Measurements from ENCODE around the gene PLS3. TPM values are rescaled to one million over a fixed set of nuclear protein-coding genes. Genes with fewer than 3 reads are reported as not detected.

The PLS3 gene
- total RNA-seq, 4 donors from 2014 or later = 4.5 to 160 (median 21.9) TPM

DNA sequence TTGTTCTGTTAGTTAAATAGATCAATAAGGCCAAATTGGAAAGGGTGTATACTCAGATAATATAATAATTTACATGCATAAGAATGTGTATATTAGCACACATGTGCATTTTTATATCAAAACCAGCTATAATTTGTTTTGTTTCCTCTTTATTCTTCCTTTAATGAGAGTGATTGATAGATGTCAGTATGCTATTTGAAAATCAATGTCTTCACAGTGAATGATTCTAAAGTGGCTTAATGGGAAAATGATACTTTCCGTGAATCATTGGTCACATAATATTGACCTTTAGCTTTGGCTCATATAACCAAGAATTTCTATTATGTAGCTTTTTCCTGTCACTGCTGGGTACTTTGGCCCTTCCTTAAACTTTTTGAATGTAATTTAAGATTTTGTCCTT is 48.6 kb downstream of the PLS3 start:
- in situ Hi-C loops (cut with MboI; ENCODE audit: low pct_ligation_motif_present in 1 of 4, low pct_unique_long_range_greater_than_20kb in 1 of 4, low sequenced_read_pairs in 3 of 4) (no loop called here), intact Hi-C loops (cut with DNase I; ENCODE audit: low total_unique reads) (no loop called here)
- H3K27ac ChIP-seq = no peak overlapping the region
- H3K27me3 ChIP-seq = no peaks in the 10 kb centered on the region
- WGBS, 2 donors (ENCODE audit: low coverage in 1 of 2) = 79 to 100% methylated on average over 1 of the region's 1 CpG
- no peaks in the 10 kb centered on the region for H3K9me3 ChIP-seq
- TF ChIP-seq POLR2A (IDR thresholded peaks at IDR 0.05) = no peak
- TF ChIP-seq CTCF (IDR thresholded peaks at IDR 0.05) = no peak
- no peak for TF ChIP-seq EP300 (IDR thresholded peaks at IDR 0.05; ENCODE audit: low read depth)
- no peak for TF ChIP-seq POLR2AphosphoS5 (IDR thresholded peaks at IDR 0.05)
- H3K36me3 ChIP-seq = no peaks in the 10 kb centered on the region
- DNase-seq = no peak
- H3K4me3 ChIP-seq = no peak overlapping the region
- no peaks in the 10 kb centered on the region for H3K4me1 ChIP-seq

- Histone ChIP-seq H3K4me1 (peaks cover 0 to 2% (median 0%) of the 10 kb centered on the region in 4 donors), H3K27ac (peak overlapping the region; percentile 57 to 77 (median 68)), H3K4me3 (no peak overlapping the region), H3K9me3 (no peaks in the 10 kb centered on the region), H3K27me3 (no peaks in the 10 kb centered on the region), H3K36me3 (no peaks in the 10 kb centered on the region)
- WGBS, 2 donors (ENCODE audit: low coverage in 1 of 2) = 60 to 80% methylated on average over 1 to 5 of the region's 5 CpGs
- in situ Hi-C loops (cut with MboI; ENCODE audit: low pct_ligation_motif_present in 1 of 4, low pct_unique_long_range_greater_than_20kb in 1 of 4, low sequenced_read_pairs in 3 of 4) (no loop called here), intact Hi-C loops (cut with DNase I; ENCODE audit: low total_unique reads) (no loop called here)
- no peak for DNase-seq
- TF ChIP-seq CTCF (IDR thresholded peaks at IDR 0.05) (no peak), POLR2AphosphoS5 (IDR thresholded peaks at IDR 0.05) (no peak), POLR2A (IDR thresholded peaks at IDR 0.05) (no peak), EP300 (IDR thresholded peaks at IDR 0.05; ENCODE audit: low read depth) (no peak)
Measured at GRCh38 chrX:115616943-115617563, 56.1 kb downstream of the PLS3 start.

DNA sequence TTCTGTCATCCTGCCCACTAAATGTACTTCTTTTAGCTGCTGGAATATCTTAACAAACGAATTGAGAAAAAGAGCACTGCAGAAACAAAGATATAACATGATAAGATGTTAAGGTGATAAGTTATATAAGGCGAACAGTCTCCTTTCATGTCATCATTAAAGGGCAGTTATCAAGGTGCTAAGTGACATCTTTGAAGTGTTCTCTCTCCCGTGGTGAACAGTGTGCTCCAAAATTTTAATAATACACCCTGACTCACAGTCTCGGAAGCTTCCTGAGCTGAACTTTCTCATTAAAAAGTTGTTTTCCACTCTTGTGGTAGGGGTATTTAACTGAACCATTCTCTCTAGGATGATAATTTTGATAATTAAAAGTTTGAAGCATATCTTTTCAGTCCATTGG is 61.6 kb downstream of the PLS3 start:
- no peak for DNase-seq
- Histone ChIP-seq H3K36me3 (no peaks in the 10 kb centered on the region), H3K9me3 (no peaks in the 10 kb centered on the region), H3K4me1 (no peaks in the 10 kb centered on the region), H3K27me3 (no peaks in the 10 kb centered on the region), H3K4me3 (no peak overlapping the region), H3K27ac (no peak overlapping the region)
- in situ Hi-C loops (cut with MboI; ENCODE audit: low pct_ligation_motif_present in 1 of 4, low pct_unique_long_range_greater_than_20kb in 1 of 4, low sequenced_read_pairs in 3 of 4) (no loop called here), intact Hi-C loops (cut with DNase I; ENCODE audit: low total_unique reads) (no loop called here)
- no peak for TF ChIP-seq POLR2A (IDR thresholded peaks at IDR 0.05)
- TF ChIP-seq EP300 (IDR thresholded peaks at IDR 0.05; ENCODE audit: low read depth) = no peak
- no peak for TF ChIP-seq CTCF (IDR thresholded peaks at IDR 0.05)
- no peak for TF ChIP-seq POLR2AphosphoS5 (IDR thresholded peaks at IDR 0.05)
- WGBS, 2 donors (ENCODE audit: low coverage in 1 of 2) = 56 to 82% methylated on average over 2 to 4 of the region's 4 CpGs

- intact Hi-C loops (cut with DNase I; ENCODE audit: low total_unique reads) = no loop called here
- peak overlapping the region in 3 of 4 donors; percentile 29 to 52 (median 32) for H3K27ac ChIP-seq
- WGBS, 2 donors (ENCODE audit: low coverage in 1 of 2) = 68 to 86% methylated on average over 1 of the region's 1 CpG
- in situ Hi-C loops (cut with MboI; ENCODE audit: low pct_ligation_motif_present in 1 of 4, low pct_unique_long_range_greater_than_20kb in 1 of 4, low sequenced_read_pairs in 3 of 4) = no loop called here
- no peaks in the 10 kb centered on the region for H3K27me3 ChIP-seq
- H3K4me3 ChIP-seq = no peak overlapping the region
- H3K4me1 ChIP-seq = peaks cover 0 to 5% (median 0%) of the 10 kb centered on the region in 4 donors
- DNase-seq = no peak
- H3K36me3 ChIP-seq = no peaks in the 10 kb centered on the region
- no peaks in the 10 kb centered on the region for H3K9me3 ChIP-seq
- TF ChIP-seq CTCF (IDR thresholded peaks at IDR 0.05) = no peak
- no peak for TF ChIP-seq EP300 (IDR thresholded peaks at IDR 0.05; ENCODE audit: low read depth)
- TF ChIP-seq POLR2A (IDR thresholded peaks at IDR 0.05) = no peak
- no peak for TF ChIP-seq POLR2AphosphoS5 (IDR thresholded peaks at IDR 0.05)
Measured at GRCh38 chrX:115624916-115625315, 63.9 kb downstream of the PLS3 start.

All from transverse colon (tissue), 4 donors.